ENCODE data around the gene ITGA4.

ITGA4 gene

DNA sequence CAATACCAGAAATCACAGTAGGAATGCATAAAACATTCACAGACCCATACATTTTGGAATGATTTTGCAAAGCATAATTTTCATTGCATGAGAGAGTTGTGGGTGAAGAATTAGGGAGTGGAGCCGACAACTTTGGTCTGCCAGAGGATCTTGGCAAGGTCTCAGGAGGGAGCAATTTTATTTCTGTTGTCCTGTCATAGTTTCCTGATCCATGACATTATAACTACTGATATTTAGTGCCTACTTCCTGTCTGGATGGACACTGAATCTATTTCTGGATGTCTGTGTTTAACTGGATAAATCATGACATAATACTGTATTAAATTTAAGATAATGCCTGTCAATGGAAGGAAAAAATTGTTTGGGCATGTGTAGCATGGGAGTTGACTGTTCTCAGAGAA lies 2.4 kb downstream of the ITGA4 start:
- DNase-seq, result no peak

DNA sequence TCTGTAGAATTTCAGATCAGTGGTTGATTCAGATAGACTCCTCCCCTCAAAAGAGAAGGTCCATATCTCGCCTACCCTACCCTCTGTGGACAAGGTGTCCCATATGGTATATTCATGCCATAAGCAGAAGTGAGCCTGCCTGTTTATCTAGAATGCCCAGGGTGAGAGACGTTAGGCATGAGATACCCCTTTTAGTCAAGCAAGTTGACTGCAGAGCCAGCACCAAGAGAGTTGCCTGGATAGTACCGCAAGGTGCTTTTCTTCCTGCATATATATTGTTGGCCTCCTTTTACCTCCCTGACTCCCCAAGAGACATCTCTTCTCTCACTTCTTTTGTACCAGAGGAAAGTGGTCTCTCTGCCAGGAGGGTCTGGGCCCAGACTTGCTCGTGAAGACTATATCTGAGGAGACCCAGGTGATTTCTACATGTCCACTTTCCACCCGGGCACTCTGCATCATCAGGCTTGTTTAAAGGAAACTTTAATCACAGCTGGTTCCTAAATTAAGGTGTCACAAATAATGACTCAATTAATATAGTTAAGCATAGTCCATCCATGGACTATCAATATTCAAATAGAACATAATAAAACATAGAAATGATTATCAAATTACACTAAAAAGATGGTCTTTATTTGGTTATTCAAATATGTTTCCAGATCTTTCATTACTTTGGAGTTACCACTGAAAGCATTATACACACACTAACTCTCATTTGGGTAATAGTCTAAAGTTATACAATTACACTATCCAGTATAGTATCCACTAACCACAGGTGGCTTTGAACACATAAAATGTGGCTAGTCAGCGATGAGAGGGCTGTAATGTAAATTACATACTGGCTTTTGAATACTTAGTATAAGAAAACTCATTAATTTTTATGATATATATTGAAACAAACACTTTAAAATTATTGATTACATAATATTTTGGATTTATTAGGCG lies 4.1 kb downstream of the ITGA4 start:
- no peak for DNase-seq

DNA sequence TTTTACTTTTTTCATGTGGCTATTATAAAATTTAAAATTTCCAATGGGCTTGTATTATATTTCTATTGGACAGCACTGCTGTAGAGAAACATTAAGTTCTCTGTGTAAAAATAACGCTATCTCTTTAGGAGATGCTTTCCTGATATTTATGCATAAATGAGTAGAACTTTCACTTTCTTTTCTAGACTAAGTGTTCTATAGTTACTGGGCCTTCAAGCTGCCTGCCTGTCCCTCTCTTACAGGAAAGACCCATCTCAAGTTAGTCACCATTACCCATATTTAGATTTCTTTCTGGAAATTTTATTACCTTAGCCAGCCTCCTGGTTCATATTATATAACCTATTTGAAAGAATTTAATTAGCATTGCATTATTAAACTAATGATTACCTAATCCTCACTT lies 4.8 kb downstream of the ITGA4 start:
- DNase-seq, result no peak

DNA sequence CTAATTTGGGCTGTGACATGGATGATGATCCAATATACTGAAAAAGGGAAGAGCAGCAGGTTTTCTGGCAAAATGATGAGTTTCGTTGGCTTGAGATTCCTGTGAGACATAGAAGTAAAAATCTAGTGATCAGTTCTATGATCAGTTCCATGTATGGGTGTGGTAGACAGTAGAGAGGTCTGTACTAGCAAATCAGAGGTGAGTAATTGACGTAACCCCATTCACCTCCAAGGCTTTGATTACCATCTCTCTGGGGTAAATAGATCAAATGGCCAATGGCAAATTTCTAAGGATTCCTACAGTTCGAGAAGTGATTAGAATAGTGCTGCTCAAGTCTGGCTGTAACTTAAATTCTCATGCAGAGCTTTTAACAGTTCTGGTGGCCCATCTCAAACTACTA lies 6.4 kb downstream of the ITGA4 start:
- no peak for DNase-seq

DNA sequence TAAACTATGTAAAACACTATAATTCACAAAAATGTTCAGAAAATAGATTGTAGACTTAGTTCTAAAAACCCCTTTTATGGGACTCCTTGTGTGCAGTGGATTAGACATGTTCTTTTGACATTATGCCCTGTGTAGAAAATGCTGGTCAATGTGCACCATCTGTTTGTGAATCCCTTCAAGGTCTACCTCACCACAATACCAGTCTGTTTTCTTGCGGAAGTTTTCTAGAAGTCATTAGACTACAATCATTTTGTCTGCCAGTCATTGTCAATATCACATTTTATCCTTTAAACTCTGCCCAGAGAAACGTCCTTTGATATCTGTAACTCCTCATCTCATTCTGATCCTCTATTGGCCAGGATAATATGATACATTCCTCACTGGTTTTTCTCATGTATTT lies 7.8 kb downstream of the ITGA4 start:
- DNase-seq, result no peak

DNA sequence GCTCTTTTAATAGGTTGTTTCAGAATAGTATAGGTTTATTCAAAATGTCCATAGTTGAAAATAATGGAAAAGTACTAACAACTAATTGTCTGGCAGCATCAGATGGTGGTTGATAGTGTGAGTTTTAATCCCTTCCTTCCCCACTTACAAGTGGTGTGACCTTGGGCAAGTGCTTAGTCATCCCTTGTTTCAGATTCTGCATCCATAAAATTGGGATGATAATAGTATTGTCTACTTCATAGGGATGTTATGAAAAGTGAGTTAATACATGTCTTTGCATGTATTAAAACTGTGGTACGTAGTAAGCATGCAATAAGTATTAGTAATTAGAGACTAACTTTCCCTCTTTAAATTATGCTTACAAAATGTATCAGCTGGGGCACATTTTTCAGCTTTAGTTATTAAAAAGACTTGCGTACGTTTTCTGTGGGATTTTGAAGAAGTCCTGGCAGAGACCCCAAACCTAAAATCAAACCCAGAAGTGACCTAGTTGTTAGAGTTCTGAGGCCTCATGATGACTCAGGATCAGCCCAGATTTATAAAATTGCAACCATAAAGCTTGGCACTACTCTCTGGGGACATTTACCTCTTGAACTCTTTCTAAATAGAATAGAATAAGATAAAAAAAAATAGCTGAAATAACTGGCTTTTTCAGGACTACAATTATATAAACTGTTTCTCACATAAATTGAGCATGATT lies 8.6 kb downstream of the ITGA4 start:
- DNase-seq, result no peak

DNA sequence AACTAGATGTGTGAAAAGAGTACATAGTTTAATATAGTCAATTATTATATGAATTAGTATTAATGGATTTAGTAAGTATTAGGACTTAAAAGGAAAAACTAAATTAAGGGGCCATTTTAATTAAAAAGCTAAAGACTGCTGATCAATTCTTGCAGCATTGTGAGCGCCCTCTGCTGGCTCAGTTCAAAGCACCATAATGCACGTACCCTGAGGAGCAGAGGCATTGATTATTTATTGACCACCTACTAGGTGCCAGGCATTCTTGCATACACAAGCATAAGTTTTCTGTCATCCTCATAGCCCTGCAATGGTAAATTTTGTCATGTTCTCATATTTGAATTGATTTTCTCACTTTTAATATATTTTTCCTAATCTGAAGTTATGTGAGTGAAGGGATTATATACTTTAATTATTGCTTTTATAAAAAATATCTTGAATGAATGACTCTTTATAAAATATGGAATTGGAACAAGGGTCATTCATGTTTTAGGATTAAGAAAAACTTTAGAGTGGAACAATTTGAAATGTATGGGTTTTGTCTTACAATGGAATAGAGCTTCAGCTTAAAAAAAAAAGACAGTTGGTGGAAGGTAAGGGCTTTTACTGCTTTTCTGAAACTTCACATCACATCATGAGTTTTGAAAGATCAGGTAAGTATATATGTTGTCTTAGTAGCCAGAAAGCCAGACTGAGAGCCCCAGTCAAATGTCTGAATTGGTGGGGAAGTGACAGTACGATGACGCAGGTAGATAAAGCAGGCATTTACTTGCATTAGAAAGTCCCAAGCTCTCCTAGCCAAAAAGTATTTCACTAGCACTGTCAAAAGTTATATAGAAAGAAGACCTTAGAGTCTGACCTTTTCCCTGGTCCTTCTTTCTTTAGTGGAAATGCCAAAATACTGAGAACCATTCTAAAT lies 9.7 kb downstream of the ITGA4 start:
- DNase-seq, result peak; percentile 33

DNA sequence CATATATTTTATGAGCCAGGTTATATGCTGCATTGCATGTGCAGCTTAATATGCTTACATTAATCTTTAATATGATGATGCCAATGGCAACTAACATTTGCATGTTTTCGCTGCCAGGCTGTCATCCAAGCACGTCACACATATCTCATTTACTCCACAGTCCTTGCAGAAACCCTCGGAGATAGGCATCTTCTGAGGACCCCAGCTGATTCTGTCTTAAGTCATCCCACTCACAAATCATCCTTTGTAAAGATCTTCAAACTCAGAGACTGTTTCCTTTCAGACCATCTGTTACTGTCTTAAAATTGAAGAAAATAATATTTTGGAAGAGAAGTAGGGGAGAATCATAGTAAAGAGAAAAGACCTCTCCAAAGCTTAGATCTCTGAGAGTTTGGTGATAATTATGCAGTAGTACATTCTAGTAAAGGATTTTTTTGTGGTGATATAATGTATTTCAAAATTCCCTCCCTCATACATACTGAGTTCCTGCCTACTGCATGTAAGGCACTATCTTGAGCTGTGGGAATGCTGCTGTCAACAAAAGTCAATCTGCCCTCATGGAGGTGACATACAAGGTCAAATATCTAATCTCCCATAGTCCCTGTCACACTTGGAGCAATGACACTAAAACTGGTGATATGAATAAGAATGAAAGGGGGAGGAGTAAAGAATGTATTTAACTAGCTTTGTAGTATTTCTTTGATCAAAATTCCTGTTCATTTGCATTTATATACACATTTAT lies 11.0 kb downstream of the ITGA4 start:
- DNase-seq, result no peak

DNA sequence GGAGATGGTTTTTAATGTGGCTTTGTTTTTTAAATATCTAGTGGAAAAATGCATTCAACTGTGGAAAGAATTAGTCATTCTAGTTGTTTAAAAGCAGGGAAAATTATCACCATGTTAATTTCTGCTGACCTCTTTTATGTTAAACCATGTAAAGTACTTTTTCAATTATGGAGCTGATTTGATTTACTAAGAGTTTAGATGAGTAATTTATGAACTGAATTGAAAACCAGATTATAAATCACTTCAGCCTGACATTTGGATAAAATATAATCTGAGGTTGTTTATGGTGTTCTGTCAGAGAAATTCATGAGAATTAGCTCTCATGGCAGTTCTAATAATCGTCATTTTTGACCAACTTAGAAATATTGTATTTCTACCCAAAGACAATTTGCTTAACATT lies 11.6 kb downstream of the ITGA4 start:
- no peak for DNase-seq

DNA sequence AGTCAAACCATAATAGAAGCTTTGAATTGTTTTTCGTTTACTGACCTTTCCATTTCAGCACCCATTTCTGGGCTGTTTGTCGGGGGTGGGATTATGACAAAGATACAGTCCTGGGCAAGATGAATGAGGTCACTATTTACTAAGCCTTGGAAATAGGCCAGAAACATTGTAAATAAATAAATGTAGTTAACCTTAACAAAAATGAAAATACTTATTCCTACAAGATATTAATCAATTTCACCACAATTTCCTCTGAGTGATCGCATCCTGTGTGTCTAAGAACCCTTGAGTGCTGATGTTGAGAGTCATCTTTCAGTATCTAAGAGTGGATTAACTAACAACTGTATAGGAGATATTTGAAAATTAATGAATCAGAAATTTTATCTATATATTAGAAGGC lies 14.0 kb downstream of the ITGA4 start:
- DNase-seq, result no peak

DNA sequence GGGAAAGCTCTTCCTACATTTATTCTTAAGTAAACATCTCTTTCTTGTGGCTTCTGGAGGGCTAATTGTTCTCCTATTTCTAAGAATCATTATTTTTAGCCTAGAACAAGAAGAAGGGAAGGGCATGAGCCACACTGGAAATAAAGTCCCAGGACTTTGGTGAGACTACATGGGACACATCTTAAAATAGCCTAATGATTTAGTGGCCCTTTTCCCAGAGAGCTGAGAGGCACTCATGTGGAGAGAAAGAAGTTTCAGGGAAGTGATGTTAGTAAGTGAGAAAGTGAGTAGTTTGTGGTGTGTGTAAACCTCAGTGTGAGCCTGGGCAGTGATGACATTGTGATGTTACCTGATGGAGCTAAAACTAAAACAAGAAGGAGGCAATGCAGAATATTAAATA lies 14.6 kb downstream of the ITGA4 start:
- no peak for DNase-seq

DNA sequence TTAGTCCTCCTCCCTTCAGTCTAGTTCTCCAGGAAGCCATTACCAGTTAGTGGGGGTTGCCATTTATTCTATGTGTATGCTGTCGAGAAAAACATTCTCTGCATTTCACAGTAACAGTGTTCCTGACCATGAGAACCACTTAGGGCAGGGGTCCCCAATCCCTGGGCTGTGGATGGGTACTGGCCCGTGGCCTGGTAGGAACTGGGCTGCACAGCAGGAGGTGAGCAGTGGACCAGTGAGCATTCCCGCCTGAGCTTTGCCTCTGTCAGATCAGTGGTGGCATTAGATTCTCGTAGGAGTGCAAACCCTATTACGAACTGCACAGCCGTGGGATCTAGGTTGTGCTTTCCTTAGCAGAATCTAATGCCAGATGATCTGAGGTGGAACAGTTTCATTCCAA lies 15.8 kb downstream of the ITGA4 start:
- DNase-seq, result no peak

DNA sequence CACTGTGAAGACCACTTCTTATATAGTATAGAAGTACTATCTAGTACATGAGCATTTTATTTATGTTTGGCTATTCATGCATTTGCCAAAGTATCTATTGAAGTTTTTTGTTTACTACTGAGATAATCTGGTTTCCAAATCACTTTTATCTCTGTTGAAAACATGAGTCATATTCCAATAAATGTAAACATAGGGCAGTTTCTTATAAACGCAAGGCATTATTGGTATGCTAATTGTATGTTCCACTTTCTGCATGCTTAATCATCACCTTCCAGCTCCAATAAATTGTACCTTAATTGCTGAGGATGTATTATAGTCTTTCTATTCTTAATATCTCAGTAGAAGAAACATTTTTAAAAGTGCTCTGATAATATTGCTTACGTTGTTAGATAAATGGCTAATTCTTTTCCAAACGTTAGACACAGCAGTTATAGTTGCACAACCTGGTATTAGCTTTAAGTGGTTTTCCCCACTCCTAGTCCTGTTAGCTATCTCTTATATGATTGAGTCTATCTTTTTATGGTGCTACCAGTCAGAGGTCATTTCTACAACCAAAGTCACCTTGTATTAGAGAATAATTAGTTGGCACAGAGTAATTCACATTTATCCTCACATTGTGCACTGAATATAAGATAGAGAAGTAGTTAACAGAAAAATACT lies 17.2 kb downstream of the ITGA4 start:
- DNase-seq, result no peak

DNA sequence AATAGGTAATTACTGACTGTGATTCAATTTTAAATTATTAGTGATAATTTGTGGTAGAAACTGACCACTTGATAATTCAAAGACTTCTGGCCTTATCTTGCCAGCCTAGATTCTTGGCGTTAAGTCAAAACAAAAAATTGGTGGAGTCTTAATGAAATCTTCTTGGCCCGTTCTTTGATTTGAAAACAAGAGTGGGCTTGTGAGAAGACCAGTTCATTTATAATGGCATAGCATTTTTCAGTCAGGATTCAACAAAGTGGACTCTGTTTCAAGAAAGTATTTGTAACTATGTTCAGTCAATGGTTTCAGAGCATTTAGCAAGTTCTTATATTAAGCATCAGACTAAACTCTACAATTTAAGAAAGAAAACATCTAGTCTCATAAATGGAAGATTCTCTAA lies 26.0 kb downstream of the ITGA4 start:
- no peak for DNase-seq

DNA sequence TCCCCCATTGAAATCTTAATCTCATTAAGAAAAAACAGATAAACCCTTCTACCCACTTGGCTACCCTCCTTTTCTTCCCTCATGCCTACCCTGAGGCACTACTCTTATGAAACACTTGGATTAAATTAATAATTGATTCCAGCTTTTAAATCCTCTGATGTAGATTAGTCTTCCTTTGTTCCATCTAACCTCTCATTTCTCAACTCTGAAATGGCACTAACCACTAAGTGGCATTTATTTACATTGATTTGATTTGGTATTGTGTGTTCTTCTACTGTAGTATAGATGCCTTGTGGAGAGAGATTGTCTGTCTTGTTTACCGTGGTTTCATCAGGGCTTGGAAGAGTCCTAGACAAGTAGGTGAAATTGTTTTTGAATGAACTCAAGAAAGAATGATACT lies 26.7 kb downstream of the ITGA4 start:
- DNase-seq, result no peak

DNA sequence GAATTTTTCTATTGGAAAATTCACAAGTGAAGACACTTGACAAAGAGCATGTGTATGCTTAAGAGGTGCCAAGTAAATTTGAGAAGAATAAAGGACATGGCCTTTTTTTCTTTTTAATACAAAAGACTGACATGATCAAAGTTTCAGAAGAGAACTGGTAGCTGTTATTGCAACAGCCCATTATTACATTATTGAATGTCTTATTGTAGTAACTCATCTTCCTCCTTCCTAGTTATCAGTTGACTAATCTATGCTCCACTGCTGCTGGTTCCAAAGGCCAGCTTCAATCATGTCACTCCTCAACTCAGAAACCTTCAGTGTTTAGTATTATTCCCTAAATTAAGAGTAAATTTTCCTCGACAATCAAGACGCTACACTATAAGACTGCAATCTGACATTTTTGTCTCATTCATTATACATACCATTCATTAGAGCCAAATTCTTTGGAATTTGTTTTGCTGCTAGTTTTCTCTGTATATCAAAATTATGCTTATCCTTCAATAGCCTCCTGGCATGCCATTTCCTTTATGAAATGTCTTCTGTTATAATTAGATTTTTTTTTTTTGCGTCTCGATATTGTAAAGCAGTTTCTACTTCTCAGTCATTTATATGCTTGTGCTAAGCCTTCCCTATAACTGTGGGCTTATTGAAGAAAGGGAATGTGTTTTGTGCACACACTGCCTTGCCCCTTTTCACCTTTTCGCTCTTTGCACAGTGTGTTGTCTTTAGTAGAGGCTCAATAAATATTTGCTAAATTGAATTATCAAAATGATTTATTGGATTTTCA lies 27.9 kb downstream of the ITGA4 start:
- no peak for DNase-seq

DNA sequence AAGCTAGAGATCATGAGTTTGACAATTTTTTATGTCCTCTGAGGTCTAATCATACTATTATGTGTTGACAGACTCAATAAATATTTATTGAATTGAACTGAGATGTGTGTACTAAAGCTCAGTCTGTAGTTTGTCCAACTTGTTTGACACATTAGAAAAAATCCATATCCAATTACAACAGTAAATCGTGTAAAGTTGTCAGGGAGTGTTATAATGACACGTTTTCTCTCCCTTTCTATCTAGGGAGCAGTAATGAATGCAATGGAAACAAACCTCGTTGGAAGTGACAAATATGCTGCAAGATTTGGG lies 28.4 kb downstream of the ITGA4 start:
- no peak for DNase-seq

DNA sequence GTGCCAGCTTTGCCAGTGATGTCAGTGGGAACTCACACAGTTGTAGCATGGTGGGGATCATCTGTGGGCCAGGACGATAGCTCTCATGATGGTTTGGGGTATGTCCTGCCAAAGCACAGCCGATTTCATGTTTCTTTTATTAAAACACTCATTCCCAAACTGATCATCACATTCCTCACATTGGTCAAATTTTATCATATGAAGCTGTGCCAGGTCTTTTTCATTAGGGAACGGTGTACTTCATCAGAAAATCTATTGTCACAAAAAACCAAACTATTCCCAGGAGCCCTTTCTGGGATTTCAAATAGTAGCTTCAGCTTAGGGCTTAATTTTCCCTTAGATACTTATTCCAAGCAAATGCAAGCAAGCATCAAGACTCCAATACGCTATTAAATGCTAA lies 42.0 kb downstream of the ITGA4 start:
- no peak for DNase-seq

DNA sequence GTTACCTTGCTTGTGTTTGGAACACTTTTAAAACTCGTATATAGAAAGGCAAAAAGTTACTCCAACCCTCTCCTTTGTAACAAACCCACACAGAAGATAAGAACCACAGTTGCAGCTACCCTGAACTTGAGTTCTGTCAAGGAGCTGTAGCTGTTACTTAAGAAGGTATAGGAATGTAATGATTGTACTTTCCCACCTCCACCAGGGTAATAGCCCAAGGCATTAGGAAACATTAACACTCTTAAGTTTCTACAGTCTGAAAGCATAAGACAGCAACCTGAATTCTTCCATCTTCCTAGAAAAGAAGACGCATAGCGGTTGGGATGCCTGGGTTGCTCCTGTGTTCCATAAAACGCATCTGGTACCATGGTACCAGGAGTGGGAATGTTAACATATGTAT lies 43.0 kb downstream of the ITGA4 start:
- DNase-seq, result no peak

DNA sequence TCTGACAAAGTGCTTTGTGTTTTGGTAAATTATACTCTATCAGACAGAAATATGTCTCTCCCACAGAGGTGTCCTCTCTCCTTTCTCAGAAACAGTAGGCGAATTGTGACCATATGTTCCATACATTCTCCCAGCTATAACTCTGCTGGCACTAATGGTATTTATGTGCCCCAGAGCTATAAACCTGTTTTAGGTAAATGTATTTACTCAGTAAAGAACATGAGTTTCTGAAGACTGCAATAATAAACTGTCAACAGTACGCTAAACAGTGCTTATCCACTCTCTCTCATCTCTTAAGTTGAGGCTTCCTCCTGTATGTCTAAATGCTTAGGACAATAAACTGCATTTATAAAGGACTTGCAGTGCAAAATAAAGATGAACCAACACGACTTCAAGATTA lies 58.5 kb downstream of the ITGA4 start:
- DNase-seq, result no peak

DNA sequence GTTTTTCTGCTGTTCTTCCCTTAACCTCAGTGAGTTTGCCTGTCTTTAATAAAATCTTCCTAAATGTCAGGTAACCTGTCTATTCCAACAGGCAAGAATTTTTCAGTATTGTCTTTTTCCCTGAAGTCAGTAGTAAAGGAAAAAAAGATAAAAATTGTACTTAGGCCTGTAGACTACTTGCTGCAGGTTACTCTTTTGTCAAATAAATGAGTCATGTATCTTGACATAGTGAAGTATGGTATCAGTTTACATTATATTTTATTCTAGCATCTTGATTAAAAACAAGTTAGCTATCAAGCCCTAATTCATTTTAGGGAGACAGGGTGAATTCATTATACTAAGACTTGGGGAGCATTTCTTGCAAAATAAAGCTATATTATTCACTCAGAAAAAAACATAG lies 59.8 kb downstream of the ITGA4 start:
- DNase-seq, result no peak

All from left hindlimb (tissue), 1 donor.